HepG2 (cell line): ENCODE measurements around the gene SKI. TPM values are rescaled to one million over a fixed set of nuclear protein-coding genes. Genes with fewer than 3 reads are reported as not detected.

Experiments
- CAMTA2 ChIP-seq: sonication (generic); formaldehyde crosslinking; IDR thresholded peaks from 2 replicates; pipeline ENCODE4 v1.4.0; 2020; ENCODE audit warnings: mild to moderate bottlenecking, missing genetic modification reagents, borderline replicate concordance
- ERF ChIP-seq: IDR thresholded peaks from 2 replicates; pipeline ENCODE4 v1.6.1; 2018; ENCODE audit warnings: missing biosample characterization, missing genetic modification reagents
- FLYWCH1 ChIP-seq: sonication (generic); formaldehyde crosslinking; IDR thresholded peaks from 2 replicates; pipeline ENCODE4 v1.8.1; 2023; ENCODE audit warnings: mild to moderate bottlenecking, missing genetic modification reagents
- HIVEP1 ChIP-seq: sonication (generic); formaldehyde crosslinking; IDR thresholded peaks from 2 replicates; pipeline ENCODE4 v1.4.0; 2020; ENCODE audit warnings: mild to moderate bottlenecking, missing genetic modification reagents
- HOXA3 ChIP-seq: sonication (generic); formaldehyde crosslinking; IDR thresholded peaks from 2 replicates; pipeline ENCODE4 v1.5.0; 2020; ENCODE audit warnings: missing genetic modification reagents
- JDP2 ChIP-seq: sonication (generic); formaldehyde crosslinking; IDR thresholded peaks from 2 replicates; pipeline ENCODE4 v1.8.1; 2022; ENCODE audit warnings: missing genetic modification reagents, borderline replicate concordance
- MXI1 ChIP-seq: IDR thresholded peaks from 3 replicates; pipeline ENCODE4 v1.6.1; 2012; ENCODE audit warnings: low read depth, low read length, inconsistent platforms, borderline replicate concordance
- PCBP2 ChIP-seq: fragments of 200-400 bp; formaldehyde crosslinking; optimal IDR thresholded peaks from 2 replicates; pipeline ENCODE3; 2018; ENCODE audit warnings: low read length, low read depth; ENCODE audit not compliant: poor library complexity, severe bottlenecking
- PTBP1 ChIP-seq: fragments of 200-400 bp; formaldehyde crosslinking; IDR thresholded peaks from 2 replicates; pipeline ENCODE4 v1.6.1; 2018; ENCODE audit warnings: low read length, low read depth; ENCODE audit not compliant: poor library complexity, severe bottlenecking
- RFXAP ChIP-seq: sonication (generic); formaldehyde crosslinking; IDR thresholded peaks from 2 replicates; pipeline ENCODE4 v1.4.0; 2020; ENCODE audit warnings: missing genetic modification reagents, borderline replicate concordance
- SMARCE1 ChIP-seq: fragments of 450-650 bp; IDR thresholded peaks from 2 replicates; pipeline ENCODE4 v1.6.1; 2017; ENCODE audit warnings: borderline replicate concordance
- U2AF1 ChIP-seq: fragments of 200-400 bp; formaldehyde crosslinking; optimal IDR thresholded peaks from 2 replicates; pipeline ENCODE3; 2017; ENCODE audit warnings: mild to moderate bottlenecking, low read depth, low read length
- ZBTB7A ChIP-seq: sonication (generic); formaldehyde crosslinking; IDR thresholded peaks from 2 replicates; pipeline ENCODE4 v1.8.0; 2022; ENCODE audit warnings: mild to moderate bottlenecking, missing genetic modification reagents
- ZNF713 ChIP-seq: sonication (generic); formaldehyde crosslinking; IDR thresholded peaks from 2 replicates; pipeline ENCODE4 v1.4.0; 2020; ENCODE audit warnings: mild to moderate bottlenecking, missing genetic modification reagents
- polyA plus RNA-seq, 8 experiments: library from polyadenylated mRNA; depleted of rRNA in 3 of 8; stranded (reverse) in 7 of 8; unstranded in 1 of 8; fragments of >200 nt; fragmentation: Illumina TruSeq in 4 of 8; extraction: Trizol in 4 of 8; gene quantifications; 2 replicates each; pipeline versions ENCODE4 v1.2.1 to v1.2.3, GENCODE V29; 2011 to 2016; ENCODE audit warnings: low read depth in 4 of 8, missing spikeins in 1 of 8, mixed read lengths in 1 of 8; ENCODE audit not compliant: insufficient read depth in 1 of 8
- total RNA-seq, 5 experiments: library from RNA; depleted of rRNA; stranded (reverse); fragments of >200 nt; fragmentation: Illumina TruSeq; extraction: Trizol; gene quantifications; 2 replicates each; pipeline ENCODE4 v1.2.3, GENCODE V29; 2016; ENCODE audit warnings: low read depth in 1 of 5
- TF ChIP-seq, protein P1 (sequence below): sonication (generic); formaldehyde crosslinking; IDR thresholded peaks from 2 replicates; pipeline ENCODE4 v1.4.0; 2020; ENCODE audit warnings: missing genetic modification reagents
- TF ChIP-seq, protein P2 (sequence below): IDR thresholded peaks from 2 replicates; pipeline ENCODE4 v1.4.0; 2020; ENCODE audit warnings: mild to moderate bottlenecking, missing genetic modification reagents
- TF ChIP-seq, protein P3 (sequence below): sonication (generic); formaldehyde crosslinking; IDR thresholded peaks from 2 replicates; pipeline ENCODE4 v1.5.1; 2020; ENCODE audit warnings: mild to moderate bottlenecking, missing genetic modification reagents, moderate library complexity

SKI gene
- total and polyA plus RNA-seq, 2 of the 13 experiments (the other 11 are each of a cell fraction or from before 2014, with no cell fraction given), result 4.7 to 6.9 TPM

DNA sequence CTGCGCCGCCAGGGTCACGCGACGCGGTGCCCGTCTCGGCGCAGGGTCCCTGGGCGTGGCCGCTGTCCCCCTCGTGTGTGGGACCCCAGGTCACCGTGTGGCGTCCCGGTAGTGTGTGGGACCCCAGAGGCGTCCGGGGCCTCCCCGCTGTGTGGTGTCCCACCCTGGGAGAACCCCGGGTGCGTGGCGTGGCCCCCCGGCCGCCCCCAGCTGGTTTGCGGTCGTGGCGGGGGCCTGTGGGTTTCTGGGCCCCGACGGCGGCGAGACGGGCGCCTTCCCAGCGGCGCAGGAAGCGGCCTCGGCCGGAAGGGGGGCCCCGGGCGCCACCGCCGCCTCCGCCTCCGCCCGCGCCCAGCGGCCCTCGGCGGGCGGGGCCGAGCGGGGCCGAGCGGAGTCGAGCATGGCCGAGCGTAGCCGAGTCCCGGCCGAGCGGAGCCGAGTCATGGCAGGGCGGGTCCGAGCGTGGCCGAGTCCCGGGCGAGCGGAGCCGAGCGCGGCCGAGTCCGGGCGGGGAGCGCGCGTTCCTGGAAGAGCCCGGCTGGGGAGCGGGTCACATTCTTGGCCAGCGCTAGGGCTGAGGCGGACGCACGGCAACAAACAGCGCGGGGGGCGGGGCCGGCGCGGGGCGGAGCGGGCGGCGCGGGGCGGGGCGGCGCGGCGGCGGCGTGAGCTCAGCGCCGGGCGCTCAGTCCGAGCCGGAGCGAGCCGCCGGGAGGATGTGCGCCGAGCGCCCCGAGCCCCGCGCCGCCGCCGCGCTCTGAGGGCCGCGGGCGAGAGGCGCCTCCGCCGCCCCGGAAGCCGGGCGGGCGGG lies 568 bp upstream of the SKI start (continued):
- TF ChIP-seq ERF (CRISPR knock-in tag) (no peak), CAMTA2 (CRISPR knock-in tag) (no peak), PCBP2 (no peak), ZBTB7A (CRISPR knock-in tag) (no peak), FLYWCH1 (no peak), ZNF713 (CRISPR knock-in tag) (no peak), MXI1 (peak; percentile 59; the same call in 1 of the 3 replicates), HOXA3 (peak; percentile 42; the same call in 1 of the 2 replicates), HIVEP1 (CRISPR knock-in tag) (no peak), U2AF1 (no peak), PTBP1 (no peak), RFXAP (CRISPR knock-in tag) (no peak; the same call in 1 of the 2 replicates), SMARCE1 (no peak), JDP2 (CRISPR knock-in tag) (no peak)
- TF ChIP-seq, protein P1, sequence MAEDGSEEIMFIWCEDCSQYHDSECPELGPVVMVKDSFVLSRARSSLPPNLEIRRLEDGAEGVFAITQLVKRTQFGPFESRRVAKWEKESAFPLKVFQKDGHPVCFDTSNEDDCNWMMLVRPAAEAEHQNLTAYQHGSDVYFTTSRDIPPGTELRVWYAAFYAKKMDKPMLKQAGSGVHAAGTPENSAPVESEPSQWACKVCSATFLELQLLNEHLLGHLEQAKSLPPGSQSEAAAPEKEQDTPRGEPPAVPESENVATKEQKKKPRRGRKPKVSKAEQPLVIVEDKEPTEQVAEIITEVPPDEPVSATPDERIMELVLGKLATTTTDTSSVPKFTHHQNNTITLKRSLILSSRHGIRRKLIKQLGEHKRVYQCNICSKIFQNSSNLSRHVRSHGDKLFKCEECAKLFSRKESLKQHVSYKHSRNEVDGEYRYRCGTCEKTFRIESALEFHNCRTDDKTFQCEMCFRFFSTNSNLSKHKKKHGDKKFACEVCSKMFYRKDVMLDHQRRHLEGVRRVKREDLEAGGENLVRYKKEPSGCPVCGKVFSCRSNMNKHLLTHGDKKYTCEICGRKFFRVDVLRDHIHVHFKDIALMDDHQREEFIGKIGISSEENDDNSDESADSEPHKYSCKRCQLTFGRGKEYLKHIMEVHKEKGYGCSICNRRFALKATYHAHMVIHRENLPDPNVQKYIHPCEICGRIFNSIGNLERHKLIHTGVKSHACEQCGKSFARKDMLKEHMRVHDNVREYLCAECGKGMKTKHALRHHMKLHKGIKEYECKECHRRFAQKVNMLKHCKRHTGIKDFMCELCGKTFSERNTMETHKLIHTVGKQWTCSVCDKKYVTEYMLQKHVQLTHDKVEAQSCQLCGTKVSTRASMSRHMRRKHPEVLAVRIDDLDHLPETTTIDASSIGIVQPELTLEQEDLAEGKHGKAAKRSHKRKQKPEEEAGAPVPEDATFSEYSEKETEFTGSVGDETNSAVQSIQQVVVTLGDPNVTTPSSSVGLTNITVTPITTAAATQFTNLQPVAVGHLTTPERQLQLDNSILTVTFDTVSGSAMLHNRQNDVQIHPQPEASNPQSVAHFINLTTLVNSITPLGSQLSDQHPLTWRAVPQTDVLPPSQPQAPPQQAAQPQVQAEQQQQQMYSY (CRISPR knock-in tag), result no peak
- TF ChIP-seq, protein P2, sequence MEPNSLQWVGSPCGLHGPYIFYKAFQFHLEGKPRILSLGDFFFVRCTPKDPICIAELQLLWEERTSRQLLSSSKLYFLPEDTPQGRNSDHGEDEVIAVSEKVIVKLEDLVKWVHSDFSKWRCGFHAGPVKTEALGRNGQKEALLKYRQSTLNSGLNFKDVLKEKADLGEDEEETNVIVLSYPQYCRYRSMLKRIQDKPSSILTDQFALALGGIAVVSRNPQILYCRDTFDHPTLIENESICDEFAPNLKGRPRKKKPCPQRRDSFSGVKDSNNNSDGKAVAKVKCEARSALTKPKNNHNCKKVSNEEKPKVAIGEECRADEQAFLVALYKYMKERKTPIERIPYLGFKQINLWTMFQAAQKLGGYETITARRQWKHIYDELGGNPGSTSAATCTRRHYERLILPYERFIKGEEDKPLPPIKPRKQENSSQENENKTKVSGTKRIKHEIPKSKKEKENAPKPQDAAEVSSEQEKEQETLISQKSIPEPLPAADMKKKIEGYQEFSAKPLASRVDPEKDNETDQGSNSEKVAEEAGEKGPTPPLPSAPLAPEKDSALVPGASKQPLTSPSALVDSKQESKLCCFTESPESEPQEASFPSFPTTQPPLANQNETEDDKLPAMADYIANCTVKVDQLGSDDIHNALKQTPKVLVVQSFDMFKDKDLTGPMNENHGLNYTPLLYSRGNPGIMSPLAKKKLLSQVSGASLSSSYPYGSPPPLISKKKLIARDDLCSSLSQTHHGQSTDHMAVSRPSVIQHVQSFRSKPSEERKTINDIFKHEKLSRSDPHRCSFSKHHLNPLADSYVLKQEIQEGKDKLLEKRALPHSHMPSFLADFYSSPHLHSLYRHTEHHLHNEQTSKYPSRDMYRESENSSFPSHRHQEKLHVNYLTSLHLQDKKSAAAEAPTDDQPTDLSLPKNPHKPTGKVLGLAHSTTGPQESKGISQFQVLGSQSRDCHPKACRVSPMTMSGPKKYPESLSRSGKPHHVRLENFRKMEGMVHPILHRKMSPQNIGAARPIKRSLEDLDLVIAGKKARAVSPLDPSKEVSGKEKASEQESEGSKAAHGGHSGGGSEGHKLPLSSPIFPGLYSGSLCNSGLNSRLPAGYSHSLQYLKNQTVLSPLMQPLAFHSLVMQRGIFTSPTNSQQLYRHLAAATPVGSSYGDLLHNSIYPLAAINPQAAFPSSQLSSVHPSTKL (CRISPR knock-in tag), result no peak
- TF ChIP-seq, protein P3, sequence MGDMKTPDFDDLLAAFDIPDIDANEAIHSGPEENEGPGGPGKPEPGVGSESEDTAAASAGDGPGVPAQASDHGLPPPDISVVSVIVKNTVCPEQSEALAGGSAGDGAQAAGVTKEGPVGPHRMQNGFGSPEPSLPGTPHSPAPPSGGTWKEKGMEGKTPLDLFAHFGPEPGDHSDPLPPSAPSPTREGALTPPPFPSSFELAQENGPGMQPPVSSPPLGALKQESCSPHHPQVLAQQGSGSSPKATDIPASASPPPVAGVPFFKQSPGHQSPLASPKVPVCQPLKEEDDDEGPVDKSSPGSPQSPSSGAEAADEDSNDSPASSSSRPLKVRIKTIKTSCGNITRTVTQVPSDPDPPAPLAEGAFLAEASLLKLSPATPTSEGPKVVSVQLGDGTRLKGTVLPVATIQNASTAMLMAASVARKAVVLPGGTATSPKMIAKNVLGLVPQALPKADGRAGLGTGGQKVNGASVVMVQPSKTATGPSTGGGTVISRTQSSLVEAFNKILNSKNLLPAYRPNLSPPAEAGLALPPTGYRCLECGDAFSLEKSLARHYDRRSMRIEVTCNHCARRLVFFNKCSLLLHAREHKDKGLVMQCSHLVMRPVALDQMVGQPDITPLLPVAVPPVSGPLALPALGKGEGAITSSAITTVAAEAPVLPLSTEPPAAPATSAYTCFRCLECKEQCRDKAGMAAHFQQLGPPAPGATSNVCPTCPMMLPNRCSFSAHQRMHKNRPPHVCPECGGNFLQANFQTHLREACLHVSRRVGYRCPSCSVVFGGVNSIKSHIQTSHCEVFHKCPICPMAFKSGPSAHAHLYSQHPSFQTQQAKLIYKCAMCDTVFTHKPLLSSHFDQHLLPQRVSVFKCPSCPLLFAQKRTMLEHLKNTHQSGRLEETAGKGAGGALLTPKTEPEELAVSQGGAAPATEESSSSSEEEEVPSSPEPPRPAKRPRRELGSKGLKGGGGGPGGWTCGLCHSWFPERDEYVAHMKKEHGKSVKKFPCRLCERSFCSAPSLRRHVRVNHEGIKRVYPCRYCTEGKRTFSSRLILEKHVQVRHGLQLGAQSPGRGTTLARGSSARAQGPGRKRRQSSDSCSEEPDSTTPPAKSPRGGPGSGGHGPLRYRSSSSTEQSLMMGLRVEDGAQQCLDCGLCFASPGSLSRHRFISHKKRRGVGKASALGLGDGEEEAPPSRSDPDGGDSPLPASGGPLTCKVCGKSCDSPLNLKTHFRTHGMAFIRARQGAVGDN (CRISPR knock-in tag), result peak; percentile 38
